HG03135 (cell line): ENCODE data around the gene DEGS1.
"Not testable (repeated sequence)": the region's sequence is repeated elsewhere in the genome, so short reads cannot be mapped to it uniquely, and the experiment has no call there.

Experiments used
- ATAC-seq: cut with Tn5 transposase; IDR thresholded peaks from one replicate; pipeline ENCODE4 v1.9.1; 2021; ENCODE audit warnings: mild to moderate bottlenecking, moderate library complexity; ENCODE audit not compliant: unreplicated experiment

The DEGS1 gene

GRCh38 chr1:224180783-224181452 is 2.1 kb upstream of the DEGS1 start:
- no peak for ATAC-seq

DNA sequence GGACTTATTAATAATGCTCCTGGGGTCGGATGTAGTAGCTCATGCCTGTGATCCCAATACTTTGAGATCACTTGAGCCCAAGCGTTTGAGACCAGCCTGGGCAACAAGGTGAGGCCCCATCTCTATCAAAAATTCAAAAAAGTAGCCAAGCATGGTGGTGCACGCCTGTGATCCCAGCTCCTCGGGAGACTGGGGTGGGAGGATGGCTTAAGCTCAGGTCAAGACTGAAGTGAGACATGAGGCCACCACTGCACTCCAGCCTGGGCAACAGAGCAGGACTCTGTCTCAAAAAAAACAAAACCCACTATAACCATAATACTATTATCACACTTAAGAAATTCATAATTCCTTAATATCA is 1.6 kb upstream of the DEGS1 start:
- no peak for ATAC-seq

DNA sequence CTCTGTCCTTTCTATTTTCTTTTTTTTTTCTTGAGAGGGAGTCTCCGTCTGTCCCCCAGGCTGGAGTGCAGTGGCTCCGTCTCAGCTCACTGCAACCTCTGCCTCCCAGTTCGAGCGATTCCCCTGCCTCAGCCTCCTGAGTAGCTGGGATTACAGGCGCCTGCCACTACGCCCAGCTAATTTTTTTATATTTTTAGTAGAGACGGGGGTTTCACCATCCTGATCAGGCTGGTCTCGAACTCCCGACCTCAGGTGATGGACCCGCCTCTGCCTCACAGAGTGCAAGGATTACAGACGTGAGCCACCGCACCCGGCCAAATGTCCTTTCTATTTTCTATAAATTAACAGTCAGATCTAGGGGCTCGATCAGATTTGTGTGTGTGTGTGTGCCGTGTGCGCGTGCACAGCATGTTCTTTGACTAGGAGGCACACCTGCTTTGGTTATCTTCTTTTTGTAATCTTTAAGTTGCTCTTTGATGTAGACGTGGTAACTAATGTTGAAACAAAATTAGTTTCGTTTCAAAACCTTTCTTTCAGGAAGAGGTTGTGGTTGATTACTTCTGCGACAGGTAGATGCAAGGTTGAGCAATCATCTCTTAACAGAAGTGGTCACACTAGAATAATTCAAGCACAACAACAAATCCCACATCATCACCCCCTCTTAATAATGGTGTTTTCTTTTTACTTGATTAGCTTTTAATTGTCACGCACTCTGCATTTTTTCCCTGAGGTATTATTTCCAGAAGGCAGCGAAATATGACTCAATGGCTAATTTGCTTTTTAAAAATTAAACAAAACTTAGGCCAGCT is 779 bp upstream of the DEGS1 start:
- peak; percentile 51 for ATAC-seq

GRCh38 chr1:224183591-224184312 is 712 bp downstream of the DEGS1 start:
- peak; percentile 49 for ATAC-seq

GRCh38 chr1:224185208-224185607 is 2.2 kb downstream of the DEGS1 start:
- ATAC-seq, result no peak

DNA sequence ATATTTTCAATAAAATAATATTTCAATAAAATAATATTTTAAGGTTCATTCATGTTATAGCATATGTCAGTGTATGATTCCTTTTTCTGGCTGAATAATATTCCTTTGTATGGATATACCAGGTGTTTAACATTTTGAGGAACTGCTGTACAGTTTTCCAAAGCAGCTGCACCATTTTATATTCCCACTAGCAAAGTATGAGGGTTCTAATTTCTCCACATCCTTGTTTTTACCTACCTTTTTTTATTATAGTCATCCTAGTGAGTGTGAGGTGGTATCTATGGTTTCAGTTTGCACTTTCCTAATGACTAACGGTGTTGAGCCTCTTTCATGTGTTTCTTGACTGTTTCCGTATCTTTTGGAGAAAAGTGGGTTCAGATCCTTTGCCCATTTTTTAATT is 5.2 kb downstream of the DEGS1 start:
- ATAC-seq, result no peak

DNA sequence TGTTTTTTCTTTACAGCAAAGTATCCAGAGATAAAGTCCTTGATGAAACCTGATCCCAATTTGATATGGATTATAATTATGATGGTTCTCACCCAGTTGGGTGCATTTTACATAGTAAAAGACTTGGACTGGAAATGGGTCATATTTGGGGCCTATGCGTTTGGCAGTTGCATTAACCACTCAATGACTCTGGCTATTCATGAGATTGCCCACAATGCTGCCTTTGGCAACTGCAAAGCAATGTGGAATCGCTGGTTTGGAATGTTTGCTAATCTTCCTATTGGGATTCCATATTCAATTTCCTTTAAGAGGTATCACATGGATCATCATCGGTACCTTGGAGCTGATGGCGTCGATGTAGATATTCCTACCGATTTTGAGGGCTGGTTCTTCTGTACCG is 6.5 kb downstream of the DEGS1 start:
- no peak for ATAC-seq

- ATAC-seq, result no peak
Observed at GRCh38 chr1:224192082-224192788, 9.2 kb downstream of the DEGS1 start.

DNA sequence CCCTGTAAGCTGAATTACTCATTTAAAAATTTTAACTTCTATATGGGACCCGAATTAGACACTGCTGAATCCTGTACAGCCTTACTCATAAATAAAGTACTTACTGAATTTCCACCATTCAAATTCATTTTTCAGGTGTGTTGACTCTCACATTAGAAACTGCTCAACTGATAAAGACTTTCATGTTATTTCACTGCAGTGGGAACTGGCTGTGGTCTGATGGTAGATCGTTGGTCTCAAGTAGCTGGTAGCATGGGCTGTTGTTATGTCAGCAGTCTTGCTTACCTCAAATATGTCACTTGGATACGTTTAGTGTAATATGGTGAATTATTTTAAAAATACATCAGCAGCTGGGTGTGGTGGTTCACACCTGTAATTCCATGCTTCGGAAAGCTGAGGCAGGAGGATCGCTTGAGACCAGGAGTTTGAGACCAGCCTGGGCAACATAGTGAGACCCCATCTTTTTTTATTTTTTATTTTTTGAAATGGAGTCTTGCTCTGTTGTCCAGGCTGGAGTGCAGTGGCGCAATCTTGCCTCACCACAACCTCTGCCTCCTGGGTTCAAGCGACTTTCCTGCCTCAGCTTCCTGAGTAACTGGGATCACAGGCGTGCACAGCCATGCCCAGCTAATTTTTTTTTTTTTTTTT is 10.4 kb downstream of the DEGS1 start:
- ATAC-seq, result no peak

DNA sequence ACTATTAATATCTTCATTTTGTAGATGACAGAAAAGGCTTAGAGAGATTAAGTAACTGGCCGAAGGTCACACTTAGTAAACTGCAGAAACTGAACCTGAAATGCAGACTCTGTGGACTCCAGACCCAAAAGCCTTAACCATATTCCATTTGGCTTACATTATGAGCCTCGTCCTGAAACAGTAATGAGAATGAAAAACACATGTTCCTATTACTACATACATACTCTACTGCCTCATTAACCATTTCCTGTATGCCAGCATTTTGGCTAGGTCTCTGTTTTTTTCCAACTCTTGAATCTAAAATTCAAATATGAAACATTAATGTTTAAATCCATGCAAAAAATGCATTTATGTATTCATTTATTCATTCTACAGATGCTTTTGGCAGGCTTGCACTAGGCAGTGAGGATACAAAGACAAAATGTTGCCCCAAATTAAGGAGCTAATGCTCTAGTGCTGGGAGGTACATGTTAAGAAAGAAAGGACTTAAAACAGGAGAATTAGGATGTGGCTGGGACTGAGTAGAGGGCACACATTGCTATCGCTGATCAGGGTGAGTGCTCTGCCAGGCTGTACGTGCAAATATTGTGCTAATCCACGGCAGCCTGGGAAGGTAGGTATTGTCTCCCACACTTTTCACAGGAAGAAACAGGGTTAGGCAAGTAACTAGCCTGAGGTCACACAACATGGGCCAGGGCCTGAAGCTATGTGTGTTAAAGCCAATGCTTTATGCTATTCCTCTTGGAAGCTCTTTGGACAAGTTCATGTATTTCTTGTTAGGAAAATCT is 14.0 kb downstream of the DEGS1 start:
- no peak for ATAC-seq

GRCh38 chr1:224198572-224198971 is 15.5 kb downstream of the DEGS1 start:
- ATAC-seq, result no peak

GRCh38 chr1:224199679-224200078 is 16.6 kb downstream of the DEGS1 start:
- no peak for ATAC-seq

- ATAC-seq, result no peak
Observed at GRCh38 chr1:224201383-224201782, 18.3 kb downstream of the DEGS1 start.

- ATAC-seq, result no peak
Observed at GRCh38 chr1:224201853-224202252, 18.8 kb downstream of the DEGS1 start.

GRCh38 chr1:224203243-224204016 is 20.4 kb downstream of the DEGS1 start:
- no peak for ATAC-seq

- no peak for ATAC-seq
Observed at GRCh38 chr1:224205438-224205840, 22.4 kb downstream of the DEGS1 start.

DNA sequence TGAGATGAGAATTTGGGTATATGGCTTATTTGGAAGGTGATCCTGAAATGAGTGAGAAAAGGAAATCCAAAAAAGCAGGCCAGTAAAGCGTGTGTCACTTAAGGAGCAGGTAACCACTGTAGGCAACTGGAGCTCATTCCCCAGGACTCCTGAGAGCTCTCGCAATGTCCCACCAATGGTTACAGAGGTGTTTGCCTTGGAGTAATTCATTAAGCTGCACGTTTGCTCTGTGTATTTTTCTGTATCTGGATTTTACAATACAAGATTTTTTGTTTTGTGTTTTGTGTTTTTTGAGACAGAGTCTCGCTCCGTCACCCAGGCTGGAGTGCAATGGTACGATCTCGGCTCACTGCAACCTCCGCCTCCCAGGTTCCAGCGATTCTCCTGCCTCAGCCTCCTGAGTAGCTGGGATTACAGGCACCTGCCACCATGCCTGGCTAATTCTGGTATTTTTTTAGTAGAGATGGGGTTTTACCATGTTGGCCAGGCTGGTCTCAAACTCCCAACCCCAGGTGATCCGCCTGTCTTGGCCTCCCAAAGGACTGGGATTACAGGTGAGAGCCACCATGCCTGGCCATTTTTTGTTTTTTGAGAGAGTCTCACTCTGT is 23.0 kb downstream of the DEGS1 start:
- not testable (repeated sequence) for ATAC-seq

- ATAC-seq, result no peak
Observed at GRCh38 chr1:224211206-224211962, 28.3 kb downstream of the DEGS1 start.
